Keratinocyte (primary cell): Measurements from ENCODE around the gene SLC35D2. TPM values are rescaled to one million over a fixed set of nuclear protein-coding genes. Genes with fewer than 3 reads are reported as not detected.

ENCODE experiments used
- DNase-seq: peaks from one replicate; pipeline ENCODE4 v3.0.0-alpha.2; 2011; ENCODE audit warnings: low read depth, missing footprints, low spot score
- FAIRE-seq: peaks from 2 replicates; lab custom pipeline; 2011; peaks lifted over from hg19 to GRCh38; lab: Jason Lieb, UNC
- H2AFZ ChIP-seq: 2 replicates; pipeline ENCODE4 v1.6.0; 2012; ENCODE audit warnings: low read length, control low read depth, inconsistent platforms; ENCODE audit not compliant: control insufficient read depth
- H3K27ac ChIP-seq: 2 replicates; pipeline ENCODE4 v1.5.1; 2011; ENCODE audit warnings: low read length; ENCODE audit not compliant: control insufficient read depth, insufficient read depth
- H3K27me3 ChIP-seq: 3 replicates; pipeline ENCODE4 v1.6.0; 2011; ENCODE audit warnings: low read length; ENCODE audit not compliant: control insufficient read depth, insufficient read depth; ENCODE audit errors: extremely low read depth
- H3K36me3 ChIP-seq, 2 experiments: 2 replicates in 1 of 2; 3 replicates in 1 of 2; pipeline ENCODE4 v1.5.1; 2011; ENCODE audit warnings: low read length in 2 of 2, mild to moderate bottlenecking in 1 of 2; ENCODE audit not compliant: control insufficient read depth in 2 of 2, insufficient read depth in 2 of 2; ENCODE audit errors: extremely low read depth in 1 of 2
- H3K4me1 ChIP-seq: 3 replicates; pipeline ENCODE4 v1.5.1; 2011; ENCODE audit warnings: low read length; ENCODE audit not compliant: control insufficient read depth, insufficient read depth; ENCODE audit errors: extremely low read depth
- H3K4me2 ChIP-seq: 3 replicates; pipeline ENCODE4 v1.6.0; 2011; ENCODE audit warnings: low read depth, low read length; ENCODE audit not compliant: control insufficient read depth, insufficient read depth; ENCODE audit errors: extremely low read depth
- H3K4me3 ChIP-seq, 3 experiments: fragments of 200-600 bp in 1 of 3; sonication (generic) in 1 of 3; 2 replicates in 2 of 3; 3 replicates in 1 of 3; pipeline ENCODE4 v1.5.1; 2011 to 2016; ENCODE audit warnings: low read length in 3 of 3, mild to moderate bottlenecking in 3 of 3, control low read depth in 2 of 3, inconsistent platforms in 1 of 3, low read depth in 1 of 3, mixed read lengths in 1 of 3, mixed run types in 1 of 3, moderate library complexity in 1 of 3; ENCODE audit not compliant: control insufficient read depth in 2 of 3, insufficient read depth in 2 of 3; ENCODE audit errors: extremely low read depth in 1 of 3
- H3K79me2 ChIP-seq: 2 replicates; pipeline ENCODE4 v1.6.0; 2012; ENCODE audit warnings: low read length; ENCODE audit not compliant: control insufficient read depth, insufficient read depth
- H3K9ac ChIP-seq: 3 replicates; pipeline ENCODE4 v1.6.0; 2011; ENCODE audit warnings: low read length; ENCODE audit not compliant: control insufficient read depth, insufficient read depth; ENCODE audit errors: extremely low read depth
- H3K9me1 ChIP-seq: 3 replicates; pipeline ENCODE4 v1.6.0; 2011; ENCODE audit warnings: low read length; ENCODE audit not compliant: control insufficient read depth, insufficient read depth; ENCODE audit errors: extremely low read depth
- H3K9me3 ChIP-seq: 2 replicates; pipeline ENCODE4 v1.5.1; 2012; ENCODE audit warnings: low read depth, low read length; ENCODE audit not compliant: control insufficient read depth
- H4K20me1 ChIP-seq: 3 replicates; pipeline ENCODE4 v1.6.0; 2011; ENCODE audit warnings: low read length; ENCODE audit not compliant: control insufficient read depth, insufficient read depth; ENCODE audit errors: extremely low read depth
- EZH2 ChIP-seq: IDR thresholded peaks from one replicate; pipeline ENCODE4 v1.6.1; 2012; ENCODE audit warnings: inconsistent platforms, mild to moderate bottlenecking, low read length, moderate library complexity
- dilution Hi-C: fragments of 300-500 bp; cut with MboI; formaldehyde crosslinking; loops from one replicate; pipeline ENCODE4 v1.7.0; 2020; ENCODE audit warnings: low sequenced_read_pairs; ENCODE audit not compliant: extremely low pct_ligation_motif_present
- polyA plus RNA-seq, 5 experiments: library from polyadenylated mRNA; depleted of rRNA in 3 of 5; stranded (reverse) in 3 of 5; stranded (forward) in 1 of 5; unstranded in 1 of 5; fragments of >200 nt; gene quantifications; 1 replicate in 1 of 5; 2 replicates in 3 of 5; 3 replicates in 1 of 5; pipeline versions ENCODE4 v1.2.1 to v1.2.3, GENCODE V29; 2011 to 2012; ENCODE audit warnings: missing spikeins in 2 of 5, low read depth in 1 of 5, low replicate concordance in 1 of 5
- TF ChIP-seq, protein P1 (sequence below), 3 experiments: IDR thresholded peaks in 1 of 3; conservative IDR thresholded peaks in 1 of 3; optimal IDR thresholded peaks in 1 of 3; 2 replicates in 2 of 3; 3 replicates in 1 of 3; pipeline versions ENCODE3 to v1.5.1; 2011; ENCODE audit warnings: low read length in 3 of 3, mild to moderate bottlenecking in 3 of 3, moderate library complexity in 2 of 3, control low read depth in 1 of 3, inconsistent platforms in 1 of 3; ENCODE audit not compliant: insufficient read depth in 2 of 3; ENCODE audit errors: extremely low read depth in 1 of 3

The SLC35D2 gene
- polyA plus RNA-seq, 1 donor (not counting 4 experiments of a cell fraction or from before 2014, with no cell fraction given), result 20.4 TPM

DNA sequence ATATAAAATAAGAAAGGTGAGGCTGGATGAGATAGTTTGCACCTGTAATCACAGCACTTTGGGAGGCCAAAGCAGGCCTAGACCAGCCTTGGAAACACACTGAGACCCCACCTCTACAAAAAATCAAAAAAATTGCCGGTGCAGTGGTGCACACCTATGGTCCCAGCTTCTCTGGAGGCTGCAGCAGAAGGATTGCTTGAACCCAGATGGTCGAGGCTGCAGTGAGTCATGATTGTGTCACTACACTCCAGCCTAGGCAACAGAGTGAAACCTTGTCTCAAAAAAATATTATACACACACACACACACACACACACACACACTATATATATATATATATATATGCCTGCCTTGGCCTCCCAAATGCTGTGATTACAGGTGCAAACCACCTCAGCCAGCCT is 1.3 kb downstream of the SLC35D2 start:
- DNase-seq (peak; percentile 17), FAIRE-seq (no peak)
- Histone ChIP-seq H3K36me3 (peaks cover 0 to 4% of the 10 kb centered on the region in 2 experiments), H3K27ac (no peak overlapping the region), H2AFZ (no peak overlapping the region), H3K9ac (no peak overlapping the region), H4K20me1 (no peaks in the 10 kb centered on the region), H3K4me1 (peaks cover 26% of the 10 kb centered on the region), H3K27me3 (no peaks in the 10 kb centered on the region), H3K9me1 (peaks cover 2% of the 10 kb centered on the region), H3K4me3 (no peak overlapping the region), H3K79me2 (peaks cover 14% of the 10 kb centered on the region), H3K9me3 (no peaks in the 10 kb centered on the region), H3K4me2 (peak overlapping the region; percentile 98)
- dilution Hi-C loops, result no loop called here
- TF ChIP-seq, protein P1, sequence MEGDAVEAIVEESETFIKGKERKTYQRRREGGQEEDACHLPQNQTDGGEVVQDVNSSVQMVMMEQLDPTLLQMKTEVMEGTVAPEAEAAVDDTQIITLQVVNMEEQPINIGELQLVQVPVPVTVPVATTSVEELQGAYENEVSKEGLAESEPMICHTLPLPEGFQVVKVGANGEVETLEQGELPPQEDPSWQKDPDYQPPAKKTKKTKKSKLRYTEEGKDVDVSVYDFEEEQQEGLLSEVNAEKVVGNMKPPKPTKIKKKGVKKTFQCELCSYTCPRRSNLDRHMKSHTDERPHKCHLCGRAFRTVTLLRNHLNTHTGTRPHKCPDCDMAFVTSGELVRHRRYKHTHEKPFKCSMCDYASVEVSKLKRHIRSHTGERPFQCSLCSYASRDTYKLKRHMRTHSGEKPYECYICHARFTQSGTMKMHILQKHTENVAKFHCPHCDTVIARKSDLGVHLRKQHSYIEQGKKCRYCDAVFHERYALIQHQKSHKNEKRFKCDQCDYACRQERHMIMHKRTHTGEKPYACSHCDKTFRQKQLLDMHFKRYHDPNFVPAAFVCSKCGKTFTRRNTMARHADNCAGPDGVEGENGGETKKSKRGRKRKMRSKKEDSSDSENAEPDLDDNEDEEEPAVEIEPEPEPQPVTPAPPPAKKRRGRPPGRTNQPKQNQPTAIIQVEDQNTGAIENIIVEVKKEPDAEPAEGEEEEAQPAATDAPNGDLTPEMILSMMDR (optimal IDR thresholded peaks at IDR 0.05 in 1 of 3, IDR thresholded peaks at IDR 0.05 in 1 of 3, conservative IDR thresholded peaks at IDR 0.05 in 1 of 3; ENCODE audit: extremely low read depth in 1 of 3, insufficient read depth in 2 of 3, low read length in 3 of 3), result no peak
- TF ChIP-seq EZH2, result no peak

DNA sequence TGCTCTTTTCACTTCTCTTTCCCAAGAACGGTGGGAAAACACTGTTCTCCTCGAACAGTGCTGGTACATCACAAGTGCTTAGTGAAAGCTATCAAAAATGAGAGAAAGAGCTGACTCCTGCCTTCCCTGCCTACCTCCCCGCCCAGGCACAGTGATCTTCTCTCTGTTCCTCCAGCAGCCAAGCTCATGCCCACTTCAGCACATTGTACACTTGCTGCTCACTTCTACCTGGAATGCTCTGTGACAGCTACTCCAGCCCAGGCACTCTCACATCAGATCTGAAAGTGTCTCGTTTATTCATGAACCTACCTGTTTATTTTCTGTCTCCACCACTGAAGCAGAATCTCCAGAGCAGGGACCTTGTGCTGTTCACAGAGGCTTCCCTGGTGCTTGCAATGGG is 1.8 kb downstream of the SLC35D2 start:
- DNase-seq (no peak), FAIRE-seq (no peak)
- dilution Hi-C loops, result no loop called here
- H3K27ac ChIP-seq, result no peak overlapping the region
- peaks cover 2 to 4% of the 10 kb centered on the region in 2 experiments for H3K36me3 ChIP-seq
- TF ChIP-seq, protein P1 (optimal IDR thresholded peaks at IDR 0.05 in 1 of 3, IDR thresholded peaks at IDR 0.05 in 1 of 3, conservative IDR thresholded peaks at IDR 0.05 in 1 of 3; ENCODE audit: extremely low read depth in 1 of 3, insufficient read depth in 2 of 3, low read length in 3 of 3), result no peak
- TF ChIP-seq EZH2, result no peak
- no peaks in the 10 kb centered on the region for H4K20me1 ChIP-seq
- peaks cover 30% of the 10 kb centered on the region for H3K4me1 ChIP-seq
- H3K9me3 ChIP-seq, result no peaks in the 10 kb centered on the region
- no peak overlapping the region for H3K9ac ChIP-seq
- H3K4me2 ChIP-seq, result no peak overlapping the region
- H3K9me1 ChIP-seq, result peaks cover 2% of the 10 kb centered on the region
- no peak overlapping the region for H3K4me3 ChIP-seq
- H3K27me3 ChIP-seq, result no peaks in the 10 kb centered on the region
- H3K79me2 ChIP-seq, result peaks cover 17% of the 10 kb centered on the region
- no peak overlapping the region for H2AFZ ChIP-seq
